Glutamatergic neuron (in vitro differentiated cells): ENCODE measurements around the gene AAMP. TPM values are rescaled to one million over a fixed set of nuclear protein-coding genes. Genes with fewer than 3 reads are reported as not detected.

ENCODE experiments used
- DNase-seq: peaks from one replicate; pipeline ENCODE4 v3.0.0; 2022
- H3K27ac Mint-ChIP-seq: one replicate; pipeline ENCODE4 v1.8.0; 2020; ENCODE audit warnings: mild to moderate bottlenecking, mixed read lengths, inconsistent platforms; ENCODE audit not compliant: unreplicated experiment
- H3K27me3 Mint-ChIP-seq: one replicate; pipeline ENCODE4 v1.8.0; 2020; ENCODE audit warnings: mild to moderate bottlenecking, moderate library complexity, mixed read lengths, inconsistent platforms; ENCODE audit not compliant: unreplicated experiment
- H3K36me3 Mint-ChIP-seq: one replicate; pipeline ENCODE4 v1.8.0; 2020; ENCODE audit warnings: mild to moderate bottlenecking, mixed read lengths, inconsistent platforms; ENCODE audit not compliant: unreplicated experiment
- H3K4me1 Mint-ChIP-seq: one replicate; pipeline ENCODE4 v1.8.0; 2020; ENCODE audit warnings: mild to moderate bottlenecking, low read depth, mixed read lengths, inconsistent platforms; ENCODE audit not compliant: unreplicated experiment
- H3K4me3 Mint-ChIP-seq: one replicate; pipeline ENCODE4 v1.8.0; 2020; ENCODE audit warnings: mild to moderate bottlenecking, mixed read lengths, inconsistent platforms; ENCODE audit not compliant: unreplicated experiment
- H3K9me3 Mint-ChIP-seq: one replicate; pipeline ENCODE4 v1.8.0; 2020; ENCODE audit warnings: mild to moderate bottlenecking, moderate library complexity, mixed read lengths, inconsistent platforms; ENCODE audit not compliant: unreplicated experiment
- total RNA-seq: library from RNA; stranded (reverse); fragmentation: NEBNext Ultra II Directional; extraction: Animal tissue kit (Norgen Biotek cat#: 25700); gene quantifications from one replicate; pipeline ENCODE4 v1.2.1, GENCODE V29; 2021; ENCODE audit not compliant: unreplicated experiment
- TF ChIP-seq, protein P1 (sequence below): fragments of 200-600 bp; sonication (generic); IDR thresholded peaks from one replicate; pipeline ENCODE4 v1.5.0; 2021; ENCODE audit not compliant: partially characterized antibody, unreplicated experiment

AAMP gene
- total RNA-seq, 1 donor from 2014 or later = 64.6 TPM

DNA sequence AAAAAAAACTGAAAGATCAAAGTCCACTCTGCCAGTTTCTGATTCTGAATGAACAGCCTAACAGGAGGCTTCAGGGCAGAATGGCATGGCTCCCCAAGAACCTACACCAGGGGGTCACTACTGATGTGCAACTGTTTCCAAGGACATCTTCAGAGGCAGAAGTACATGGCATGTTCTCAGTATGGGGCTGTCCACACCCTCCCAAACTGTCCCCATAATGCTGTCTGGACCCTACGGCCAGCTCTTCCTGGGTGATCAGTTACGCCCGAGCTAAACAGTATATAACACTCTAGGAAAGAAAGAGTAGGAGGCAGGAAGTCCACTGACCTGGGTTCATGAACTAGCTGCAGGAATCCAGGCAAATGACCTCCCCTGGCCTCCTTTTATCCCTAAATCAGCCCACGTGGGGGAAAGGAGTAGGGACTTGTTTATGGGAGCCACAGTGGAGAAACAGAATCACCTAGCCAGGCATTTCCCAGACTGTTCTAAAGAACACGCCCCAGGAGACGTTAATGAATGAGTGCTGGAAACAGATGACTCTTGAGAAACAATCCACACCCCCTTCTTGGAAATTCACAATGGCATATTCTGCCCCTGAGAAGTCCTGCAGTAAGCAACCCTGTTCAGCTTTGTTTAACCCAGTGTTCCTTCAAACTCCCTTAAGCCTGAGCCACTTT, 19.8 kb upstream of the AAMP start:
- TF ChIP-seq, protein P1, sequence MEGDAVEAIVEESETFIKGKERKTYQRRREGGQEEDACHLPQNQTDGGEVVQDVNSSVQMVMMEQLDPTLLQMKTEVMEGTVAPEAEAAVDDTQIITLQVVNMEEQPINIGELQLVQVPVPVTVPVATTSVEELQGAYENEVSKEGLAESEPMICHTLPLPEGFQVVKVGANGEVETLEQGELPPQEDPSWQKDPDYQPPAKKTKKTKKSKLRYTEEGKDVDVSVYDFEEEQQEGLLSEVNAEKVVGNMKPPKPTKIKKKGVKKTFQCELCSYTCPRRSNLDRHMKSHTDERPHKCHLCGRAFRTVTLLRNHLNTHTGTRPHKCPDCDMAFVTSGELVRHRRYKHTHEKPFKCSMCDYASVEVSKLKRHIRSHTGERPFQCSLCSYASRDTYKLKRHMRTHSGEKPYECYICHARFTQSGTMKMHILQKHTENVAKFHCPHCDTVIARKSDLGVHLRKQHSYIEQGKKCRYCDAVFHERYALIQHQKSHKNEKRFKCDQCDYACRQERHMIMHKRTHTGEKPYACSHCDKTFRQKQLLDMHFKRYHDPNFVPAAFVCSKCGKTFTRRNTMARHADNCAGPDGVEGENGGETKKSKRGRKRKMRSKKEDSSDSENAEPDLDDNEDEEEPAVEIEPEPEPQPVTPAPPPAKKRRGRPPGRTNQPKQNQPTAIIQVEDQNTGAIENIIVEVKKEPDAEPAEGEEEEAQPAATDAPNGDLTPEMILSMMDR = no peak
- peaks cover 3% of the 10 kb centered on the region for H3K9me3 Mint-ChIP-seq
- H3K27me3 Mint-ChIP-seq = peaks cover 3% of the 10 kb centered on the region
- no peak for DNase-seq
- H3K36me3 Mint-ChIP-seq = no peaks in the 10 kb centered on the region
- peaks cover 18% of the 10 kb centered on the region for H3K4me1 Mint-ChIP-seq
- H3K4me3 Mint-ChIP-seq = no peak overlapping the region
- no peak overlapping the region for H3K27ac Mint-ChIP-seq

GRCh38 chr2:218286570-218287459, 16.9 kb upstream of the AAMP start:
- peak overlapping the region; percentile 21 for H3K4me3 Mint-ChIP-seq
- H3K27ac Mint-ChIP-seq = peak overlapping the region; percentile 69
- no peaks in the 10 kb centered on the region for H3K9me3 Mint-ChIP-seq

DNA sequence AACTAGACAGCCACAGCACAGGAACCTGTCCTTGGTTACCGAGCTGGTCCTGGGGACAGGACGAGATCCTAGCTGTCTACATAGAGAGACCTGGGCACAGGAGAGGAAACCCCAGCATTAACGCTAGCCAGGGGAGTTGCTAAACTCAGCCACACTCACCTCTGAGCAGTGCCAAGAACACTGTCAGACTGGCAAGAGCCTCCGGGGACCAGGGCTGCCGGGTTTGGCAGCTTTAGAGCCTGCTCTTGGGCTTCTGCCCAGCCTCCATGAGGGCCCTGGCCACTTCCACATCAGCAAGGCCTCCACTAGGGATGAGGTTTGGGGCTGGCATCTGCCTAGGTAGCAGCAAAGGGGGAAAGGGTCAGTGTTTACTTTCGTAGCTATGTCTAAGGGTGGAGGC, 15.7 kb upstream of the AAMP start:
- H3K36me3 Mint-ChIP-seq = no peaks in the 10 kb centered on the region
- TF ChIP-seq, protein P1 = no peak
- no peak overlapping the region for H3K4me3 Mint-ChIP-seq
- H3K27ac Mint-ChIP-seq = peak overlapping the region; percentile 3
- peaks cover 1% of the 10 kb centered on the region for H3K27me3 Mint-ChIP-seq
- peaks cover 22% of the 10 kb centered on the region for H3K4me1 Mint-ChIP-seq
- DNase-seq = no peak
- no peaks in the 10 kb centered on the region for H3K9me3 Mint-ChIP-seq

More at GRCh38 chr2:218286570-218287459, 16.9 kb upstream of the AAMP start:
- peaks cover 1% of the 10 kb centered on the region for H3K27me3 Mint-ChIP-seq
- DNase-seq = no peak
- TF ChIP-seq, protein P1 = no peak
- peaks cover 19% of the 10 kb centered on the region for H3K4me1 Mint-ChIP-seq
- H3K36me3 Mint-ChIP-seq = no peaks in the 10 kb centered on the region

GRCh38 chr2:218284106-218284811, 14.3 kb upstream of the AAMP start:
- H3K9me3 Mint-ChIP-seq = peaks cover 2% of the 10 kb centered on the region
- peaks cover 15% of the 10 kb centered on the region for H3K4me1 Mint-ChIP-seq
- H3K27me3 Mint-ChIP-seq = peaks cover 3% of the 10 kb centered on the region
- no peak for DNase-seq
- TF ChIP-seq, protein P1 = no peak
- H3K36me3 Mint-ChIP-seq = no peaks in the 10 kb centered on the region
- H3K27ac Mint-ChIP-seq = no peak overlapping the region
- no peak overlapping the region for H3K4me3 Mint-ChIP-seq
